ENCODE results near the gene VWA1.
A peak's percentile ranks its signal among the peaks of the same experiment; 100 is the strongest.
"Not testable (repeated sequence)": the region's sequence is repeated elsewhere in the genome, so short reads cannot be mapped to it uniquely, and the experiment has no call there.

Gene VWA1

GRCh38 chr1:1461721-1462317, 26.3 kb downstream of the VWA1 start:
- DNase-seq: no peak

- DNase-seq: peak; percentile 4 to 34
These were observed 27.0 kb downstream of the VWA1 start for GRCh38 chr1:1462318-1462966.

GRCh38 chr1:1463312-1463711, 27.8 kb downstream of the VWA1 start:
- DNase-seq: no peak

- DNase-seq: not testable (repeated sequence)
These were observed 32.9 kb downstream of the VWA1 start for GRCh38 chr1:1468196-1468985.

GRCh38 chr1:1470626-1471388, 35.3 kb downstream of the VWA1 start:
- DNase-seq: peak in 1 of 2 donors; percentile 30

- DNase-seq: peak; percentile 87 to 93
These were observed 36.0 kb downstream of the VWA1 start, which contains the start of gene ATAD3B for GRCh38 chr1:1471389-1472052. TSS of gene ATAD3B (plus strand) at chr1:1471765. CDS start at chr1:1471885, 120 bp downstream.

GRCh38 chr1:1472053-1472876, 36.8 kb downstream of the VWA1 start:
- peak in 1 of 2 donors; percentile 19 for DNase-seq

GRCh38 chr1:1476011-1476410, 40.5 kb downstream of the VWA1 start:
- DNase-seq: peak in 1 of 2 donors; percentile 36

GRCh38 chr1:1477206-1477605, 41.7 kb downstream of the VWA1 start:
- DNase-seq: no peak

GRCh38 chr1:1479547-1480487, 44.3 kb downstream of the VWA1 start:
- DNase-seq: no peak

GRCh38 chr1:1480488-1480867, 45.0 kb downstream of the VWA1 start:
- not testable (repeated sequence) for DNase-seq

- not testable (repeated sequence) for DNase-seq
These were observed 46.3 kb downstream of the VWA1 start for GRCh38 chr1:1481811-1482210.

- no peak for DNase-seq
These were observed 47.4 kb downstream of the VWA1 start for GRCh38 chr1:1482856-1483255.

GRCh38 chr1:1483714-1484113, 48.2 kb downstream of the VWA1 start:
- DNase-seq: no peak

- not testable (repeated sequence) for DNase-seq
These were observed 49.7 kb downstream of the VWA1 start for GRCh38 chr1:1484976-1485750.

GRCh38 chr1:1485755-1486317, 50.3 kb downstream of the VWA1 start:
- not testable (repeated sequence) for DNase-seq

GRCh38 chr1:1487701-1488100, 52.2 kb downstream of the VWA1 start:
- no peak for DNase-seq

- DNase-seq: no peak
These were observed 53.7 kb downstream of the VWA1 start for GRCh38 chr1:1489231-1489630.

- no peak for DNase-seq
These were observed 54.4 kb downstream of the VWA1 start for GRCh38 chr1:1489861-1490260.
